ENCODE results near the gene SLC1A2.

SLC1A2 gene

GRCh38 chr11:35288817-35289541 is 130.4 kb downstream of the SLC1A2 start:
- H3K4me3 ChIP-seq (ENCODE audit: low read depth, low read length): no peak overlapping the region
- TF ChIP-seq CTCF (IDR thresholded peaks at IDR 0.05; ENCODE audit: insufficient read depth, low read length, missing control alignments): no peak
- CTCF ChIA-PET: interaction anchor here (1.1 to 1.3 kb wide), 3 partner anchors 13 to 29 kb away, joined by 3 read pairs; no protein-coding TSS in a partner anchor
- DNase-seq (ENCODE audit: low read depth, low spot score): peak; percentile 16
- POLR2A ChIA-PET: interaction anchor here (0.7 kb wide), 1 partner anchor 21 kb away, joined by 3 read pairs; no protein-coding TSS in a partner anchor

- CTCF ChIA-PET: interaction anchor here (1.1 kb wide), 1 partner anchor 12 kb away, joined by 3 read pairs; no protein-coding TSS in a partner anchor
- no peak for TF ChIP-seq CTCF (IDR thresholded peaks at IDR 0.05; ENCODE audit: insufficient read depth, low read length, missing control alignments)
- DNase-seq (ENCODE audit: low read depth, low spot score): no peak
- POLR2A ChIA-PET: no interaction called here
- H3K4me3 ChIP-seq (ENCODE audit: low read depth, low read length): no peak overlapping the region
These were observed 131.0 kb downstream of the SLC1A2 start for GRCh38 chr11:35288309-35288708.

- no peak overlapping the region for H3K4me3 ChIP-seq (ENCODE audit: low read depth, low read length)
These were observed 131.9 kb downstream of the SLC1A2 start for GRCh38 chr11:35287344-35287890.

GRCh38 chr11:35286126-35286525 is 133.2 kb downstream of the SLC1A2 start:
- CTCF ChIA-PET: no interaction called here
- no peak for DNase-seq (ENCODE audit: low read depth, low spot score)
- no peak for TF ChIP-seq CTCF (IDR thresholded peaks at IDR 0.05; ENCODE audit: insufficient read depth, low read length, missing control alignments)
- H3K4me3 ChIP-seq (ENCODE audit: low read depth, low read length): no peak overlapping the region
- POLR2A ChIA-PET: no interaction called here

More at GRCh38 chr11:35287344-35287890, 131.9 kb downstream of the SLC1A2 start:
- CTCF ChIA-PET: no interaction called here
- no peak for TF ChIP-seq CTCF (IDR thresholded peaks at IDR 0.05; ENCODE audit: insufficient read depth, low read length, missing control alignments)
- DNase-seq (ENCODE audit: low read depth, low spot score): no peak
- POLR2A ChIA-PET: no interaction called here

- no peak for DNase-seq (ENCODE audit: low read depth, low spot score)
- no peak for TF ChIP-seq CTCF (IDR thresholded peaks at IDR 0.05; ENCODE audit: insufficient read depth, low read length, missing control alignments)
- POLR2A ChIA-PET: no interaction called here
- CTCF ChIA-PET: no interaction called here
- H3K4me3 ChIP-seq (ENCODE audit: low read depth, low read length): no peak overlapping the region
These were observed 133.9 kb downstream of the SLC1A2 start for GRCh38 chr11:35285471-35285870.

GRCh38 chr11:35282221-35282882 is 137.0 kb downstream of the SLC1A2 start:
- CTCF ChIA-PET: interaction anchor here (1.1 kb wide), 1 partner anchor 23 kb away, joined by 4 read pairs; no protein-coding TSS in a partner anchor
- no peak for DNase-seq (ENCODE audit: low read depth, low spot score)
- no peak overlapping the region for H3K4me3 ChIP-seq (ENCODE audit: low read depth, low read length)
- TF ChIP-seq CTCF (IDR thresholded peaks at IDR 0.05; ENCODE audit: insufficient read depth, low read length, missing control alignments): no peak
- POLR2A ChIA-PET: no interaction called here
